NOMO-1 treated with DMSO at 0.1 percent for 48 hours (cell line): ENCODE results near the gene TCIRG1.

Experiments
- DNase-seq: peaks from one replicate; lab custom pipeline; 2025; ENCODE audit not compliant: unreplicated experiment; lab: John Stamatoyannopoulos, UW

The TCIRG1 gene

DNA sequence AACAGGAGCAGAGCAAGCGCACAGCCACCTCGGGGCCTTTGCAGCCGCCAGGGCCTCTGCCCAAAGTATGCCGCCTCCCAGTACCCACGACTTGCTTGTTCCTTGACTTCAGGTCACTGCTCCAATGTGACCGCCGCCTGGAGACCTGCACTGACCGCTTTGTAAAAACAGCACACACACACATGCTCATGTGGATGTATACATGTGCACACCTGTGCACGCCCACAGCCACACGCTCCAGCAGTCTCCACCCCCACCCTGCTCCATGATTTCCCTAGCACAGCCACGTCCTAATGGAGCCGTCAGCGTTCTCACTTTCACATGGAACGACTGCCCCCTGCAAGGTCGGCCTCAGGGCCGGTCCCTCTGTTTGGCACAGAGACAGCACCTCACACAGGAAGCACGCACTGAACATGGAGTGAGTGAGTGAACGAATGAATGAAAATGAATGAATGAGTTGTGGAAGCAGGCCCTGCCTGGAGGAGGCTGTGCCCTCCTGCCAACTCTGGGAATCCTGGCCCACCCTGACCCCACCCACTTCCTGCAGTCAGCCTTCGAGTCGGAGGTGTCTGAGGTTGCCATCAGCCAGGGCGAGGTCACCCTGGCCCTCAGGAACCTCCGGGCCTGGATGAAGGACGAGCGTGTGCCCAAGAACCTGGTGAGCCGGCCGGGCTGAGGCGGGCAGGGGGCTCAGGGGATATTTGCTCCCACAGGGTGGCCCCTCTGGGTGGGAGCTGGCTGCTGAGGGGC, 20.7 kb upstream of the TCIRG1 start:
- no peak for DNase-seq

DNA sequence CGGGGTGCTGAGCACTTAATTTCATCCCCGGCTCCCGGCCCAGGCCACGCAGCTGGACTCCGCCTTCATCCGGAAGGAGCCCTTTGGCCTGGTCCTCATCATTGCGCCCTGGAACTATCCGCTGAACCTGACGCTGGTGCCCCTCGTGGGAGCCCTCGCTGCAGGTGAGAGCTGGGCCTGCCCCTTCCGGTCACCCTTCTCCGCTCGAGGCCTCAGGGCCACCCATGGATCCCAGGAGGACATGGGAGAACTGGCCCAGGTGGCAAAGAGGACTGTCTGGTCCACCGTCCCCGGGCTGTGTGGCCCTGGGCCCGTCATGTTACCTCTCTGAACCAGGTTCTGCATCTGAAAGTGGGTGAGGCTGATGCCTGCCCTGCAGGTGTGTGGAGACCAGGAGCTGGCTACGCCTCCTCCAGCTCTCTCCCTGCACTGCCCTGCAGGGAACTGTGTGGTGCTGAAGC, 20.1 kb upstream of the TCIRG1 start:
- DNase-seq, result no peak

DNA sequence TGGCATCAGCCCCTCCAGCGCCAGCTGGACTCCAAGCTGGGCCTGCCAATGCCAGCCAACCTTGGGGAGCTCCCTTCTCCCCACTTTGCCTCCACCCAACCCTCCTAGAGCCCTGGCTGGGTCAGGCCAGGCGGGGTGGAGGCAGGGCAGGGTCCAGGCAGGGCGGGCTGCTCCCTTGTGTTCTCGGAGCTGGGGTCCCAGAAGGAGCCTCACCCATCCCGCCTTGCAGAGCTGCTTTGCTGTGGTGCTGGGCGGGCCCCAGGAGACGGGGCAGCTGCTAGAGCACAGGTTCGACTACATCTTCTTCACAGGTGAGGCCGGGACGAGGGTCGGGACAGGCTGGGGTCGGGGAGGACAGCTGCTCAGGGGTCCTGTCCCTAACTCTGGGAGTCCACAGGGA, 19.3 kb upstream of the TCIRG1 start:
- no peak for DNase-seq

DNA sequence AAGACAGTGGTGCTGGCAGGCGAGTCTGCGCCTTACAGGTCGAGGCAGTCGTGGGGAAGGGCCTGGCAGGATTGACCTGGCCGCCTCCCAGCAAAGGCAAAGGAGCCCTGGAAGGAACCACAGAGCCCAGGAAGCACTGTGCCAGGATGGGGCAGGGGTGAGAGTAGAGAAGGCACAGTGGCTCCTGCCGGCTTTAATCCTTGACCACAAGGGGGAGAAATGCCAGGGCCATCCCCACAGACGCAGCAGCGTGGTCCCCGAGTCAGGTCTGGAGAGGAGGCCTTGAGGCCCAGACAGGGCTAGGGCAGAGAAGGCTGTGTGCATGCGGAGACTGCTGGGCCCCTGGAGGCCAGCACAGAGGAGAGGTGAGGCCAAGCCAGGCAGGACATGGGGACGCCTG, 18.2 kb upstream of the TCIRG1 start:
- DNase-seq, result no peak

DNA sequence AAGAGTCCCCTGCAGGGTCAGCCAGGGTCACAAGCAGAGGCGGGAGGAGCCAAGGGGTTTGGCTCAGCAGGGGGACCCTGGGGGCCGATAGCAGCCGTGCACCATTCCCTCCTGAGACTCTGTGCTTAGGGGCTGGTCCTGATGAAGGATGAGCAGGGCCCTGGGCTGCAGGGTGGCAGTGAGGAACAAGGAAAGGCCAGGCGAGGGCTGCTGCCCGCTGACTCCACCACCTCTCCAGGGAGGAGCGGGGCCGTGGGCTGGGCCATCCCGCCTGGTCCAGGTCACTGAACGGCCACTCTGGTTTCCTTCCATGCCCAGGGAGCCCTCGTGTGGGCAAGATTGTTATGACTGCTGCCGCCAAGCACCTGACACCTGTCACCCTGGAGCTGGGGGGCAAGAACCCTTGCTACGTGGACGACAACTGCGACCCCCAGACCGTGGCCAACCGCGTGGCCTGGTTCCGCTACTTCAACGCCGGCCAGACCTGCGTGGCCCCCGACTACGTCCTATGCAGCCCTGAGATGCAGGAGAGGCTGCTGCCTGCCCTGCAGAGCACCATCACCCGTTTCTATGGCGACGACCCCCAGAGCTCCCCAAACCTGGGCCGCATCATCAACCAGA, 17.5 kb upstream of the TCIRG1 start:
- DNase-seq, result no peak

DNA sequence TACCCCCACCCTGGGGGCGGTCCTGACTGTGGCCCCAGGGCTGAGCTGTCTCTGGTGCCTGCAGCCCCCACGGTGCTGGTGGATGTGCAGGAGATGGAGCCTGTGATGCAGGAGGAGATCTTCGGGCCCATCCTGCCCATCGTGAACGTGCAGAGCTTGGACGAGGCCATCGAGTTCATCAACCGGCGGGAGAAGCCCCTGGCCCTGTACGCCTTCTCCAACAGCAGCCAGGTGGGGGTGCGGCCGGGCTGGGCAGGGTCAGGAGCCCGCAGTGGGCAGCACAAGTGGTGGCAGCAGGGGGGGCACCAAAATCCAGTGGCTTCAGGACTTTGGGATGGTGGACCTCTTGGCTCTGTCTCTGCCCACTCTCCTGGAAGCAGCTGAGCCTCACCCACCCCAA, 16.3 kb upstream of the TCIRG1 start:
- no peak for DNase-seq

DNA sequence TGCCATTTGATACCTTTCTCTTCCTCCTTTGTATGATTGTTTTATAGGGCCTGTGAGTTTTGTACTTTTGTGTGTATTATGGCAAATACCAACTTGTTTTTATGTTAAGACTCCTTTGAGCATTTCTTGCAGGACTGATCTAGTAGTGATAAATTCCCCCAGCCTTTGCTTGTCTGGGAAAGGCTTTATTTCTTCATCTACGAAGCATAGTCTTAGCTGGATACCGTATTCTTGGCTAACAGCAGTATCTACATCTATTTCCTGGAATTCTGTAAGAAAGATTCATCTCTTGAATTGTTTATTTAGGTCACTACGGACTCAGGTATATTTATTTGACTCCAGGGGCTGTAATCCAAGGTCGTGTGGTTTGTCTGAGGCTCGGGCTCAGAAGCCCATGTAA, 14.3 kb upstream of the TCIRG1 start:
- no peak for DNase-seq

DNA sequence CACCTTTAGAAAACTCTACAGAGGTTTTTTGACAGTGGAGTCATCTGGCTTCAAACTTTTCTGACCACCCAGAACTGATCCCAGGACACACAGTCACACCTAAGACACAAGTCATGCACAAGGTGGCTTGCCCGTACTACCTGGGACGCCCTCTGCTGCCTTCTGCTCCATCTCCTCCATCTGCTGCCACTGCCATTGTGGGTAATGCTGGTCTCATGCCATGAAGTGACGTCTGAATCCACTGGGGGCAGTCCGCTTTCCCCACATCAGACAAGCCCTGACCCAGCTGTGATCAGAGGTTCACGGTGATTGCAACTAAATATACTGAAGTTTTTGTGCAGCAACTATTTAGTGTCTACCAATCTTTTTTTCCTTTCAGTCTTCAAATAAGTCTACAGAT, 13.8 kb upstream of the TCIRG1 start:
- no peak for DNase-seq

DNA sequence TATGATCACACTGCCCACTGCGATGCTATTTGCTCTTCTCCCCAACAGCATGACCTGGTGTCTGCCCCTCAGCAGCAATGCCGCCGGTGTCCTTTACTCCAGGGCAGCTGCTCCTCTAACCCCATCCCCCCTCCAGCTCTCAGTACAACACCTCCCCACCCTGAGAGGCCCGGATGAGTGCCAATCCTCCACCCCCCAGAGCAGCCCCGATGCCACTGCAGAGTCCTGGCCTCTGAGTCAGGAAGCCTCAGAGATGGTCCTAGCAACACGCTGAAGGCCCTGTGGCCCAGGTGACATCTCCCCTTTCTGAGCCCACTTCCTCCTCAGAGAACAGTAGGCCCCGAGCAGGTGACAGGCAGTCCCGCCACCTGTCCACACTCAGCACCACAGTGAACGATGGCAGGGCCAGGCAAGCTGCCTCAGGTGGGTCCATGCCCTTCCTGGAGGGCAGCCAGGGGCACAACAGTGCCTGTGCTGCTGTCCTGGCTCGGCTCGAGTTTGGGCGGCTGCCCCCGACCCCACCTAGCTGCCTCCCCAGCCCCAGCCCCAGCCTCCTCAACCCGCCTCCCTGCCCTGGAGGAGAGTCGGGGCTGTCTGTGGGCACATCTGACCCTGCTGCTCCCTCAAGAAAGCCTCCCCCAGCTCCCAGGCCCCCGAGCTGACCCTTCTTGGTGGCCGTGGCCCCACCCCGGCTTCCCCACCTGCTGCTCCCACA, 12.3 kb upstream of the TCIRG1 start:
- no peak for DNase-seq

DNA sequence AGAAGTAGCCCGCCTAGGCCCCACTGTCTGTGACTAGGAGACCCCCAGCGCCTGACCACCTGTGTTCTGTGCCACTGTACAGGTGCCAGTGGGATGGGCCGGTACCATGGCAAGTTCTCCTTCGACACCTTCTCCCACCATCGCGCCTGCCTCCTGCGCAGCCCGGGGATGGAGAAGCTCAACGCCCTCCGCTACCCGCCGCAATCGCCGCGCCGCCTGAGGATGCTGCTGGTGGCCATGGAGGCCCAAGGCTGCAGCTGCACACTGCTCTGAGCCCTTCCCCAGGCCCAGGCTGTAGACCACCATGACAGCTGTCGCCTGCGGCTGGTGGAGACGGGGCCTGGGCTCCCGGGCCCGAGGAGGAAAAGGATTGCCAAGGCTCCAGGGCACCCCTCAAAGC, 11.2 kb upstream of the TCIRG1 start:
- DNase-seq, result no peak

DNA sequence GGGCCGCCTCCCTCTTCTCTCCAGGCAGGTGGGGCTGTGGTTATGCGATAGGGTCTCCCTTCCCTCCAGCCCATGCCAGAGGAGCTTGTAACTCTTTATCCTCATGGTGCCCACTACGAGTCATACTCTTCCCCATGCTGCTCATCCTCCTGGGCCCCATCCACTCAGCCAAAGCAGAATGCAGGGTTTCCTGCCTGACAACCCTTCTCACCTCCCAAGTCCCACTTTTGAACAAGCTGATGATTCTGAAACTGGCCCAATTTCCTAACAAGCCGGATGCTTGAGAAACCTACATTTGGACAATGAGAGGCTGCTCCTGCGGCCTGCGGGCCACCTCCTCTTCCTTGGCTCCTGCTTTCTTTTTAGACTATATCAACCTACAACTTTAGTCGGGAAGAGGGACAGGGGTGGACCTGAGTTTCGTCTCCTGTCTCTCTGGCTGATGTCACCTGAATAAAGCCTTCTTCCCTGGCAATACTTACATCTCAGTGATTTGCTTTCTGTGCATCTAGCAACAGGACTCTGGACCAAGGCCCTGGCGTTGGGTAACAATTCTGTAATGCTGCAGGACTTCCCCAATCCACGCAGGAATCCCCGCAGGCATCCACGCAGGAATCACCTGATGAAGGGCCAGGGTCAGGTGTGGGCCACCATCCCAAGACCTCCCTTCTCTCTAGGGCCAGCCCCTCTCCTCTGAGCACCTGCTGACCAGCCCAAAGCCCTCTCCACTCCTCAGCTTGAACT, 9.9 kb upstream of the TCIRG1 start:
- DNase-seq, result no peak

DNA sequence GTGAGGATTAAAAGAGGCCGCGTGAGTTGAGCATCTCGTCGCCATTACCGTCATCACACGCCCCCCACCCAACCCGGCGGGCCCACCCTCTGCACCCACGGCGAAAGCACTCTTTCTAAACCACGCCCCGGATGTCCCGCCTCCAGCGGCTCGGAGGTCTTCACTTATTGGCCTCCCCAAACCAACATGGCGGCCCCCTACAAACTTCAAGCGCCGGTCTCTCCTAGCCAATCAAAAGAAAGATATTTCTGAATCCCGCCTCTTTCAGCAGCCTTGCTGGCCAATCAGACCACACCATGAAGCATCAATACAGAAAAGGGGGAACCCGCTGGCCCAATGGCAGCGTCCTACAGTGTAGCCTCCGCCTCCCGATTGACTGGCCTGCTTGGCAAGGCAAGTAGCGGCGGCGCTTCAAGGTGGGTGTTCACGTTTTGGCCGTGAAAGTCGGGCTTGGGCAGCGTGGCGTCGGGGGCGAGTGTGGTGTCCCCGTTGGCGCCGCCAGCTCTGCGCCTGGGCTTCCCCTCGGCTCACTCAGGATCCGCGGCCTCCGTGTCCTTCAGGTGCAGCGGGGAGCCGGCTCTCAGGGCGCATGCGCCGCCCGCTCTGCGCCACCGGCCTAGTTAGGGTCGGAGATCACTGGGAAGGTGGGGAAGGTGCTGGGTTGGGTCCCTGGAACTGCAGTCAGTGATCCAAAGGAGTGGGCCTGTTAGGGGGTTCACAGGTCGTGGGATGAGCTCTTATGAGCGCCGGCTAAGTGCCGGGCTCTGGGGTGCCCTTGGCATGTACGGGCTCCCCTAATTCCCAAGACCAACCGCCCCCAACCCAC, 8.3 kb upstream of the TCIRG1 start, which contains the start of gene NDUFS8:
Gene NDUFS8, plus strand, starts transcription at position 364 of the 826 bp plus-strand sequence. CDS start 1,471 bp downstream, outside the sequence.
- DNase-seq, result peak; percentile 99

DNA sequence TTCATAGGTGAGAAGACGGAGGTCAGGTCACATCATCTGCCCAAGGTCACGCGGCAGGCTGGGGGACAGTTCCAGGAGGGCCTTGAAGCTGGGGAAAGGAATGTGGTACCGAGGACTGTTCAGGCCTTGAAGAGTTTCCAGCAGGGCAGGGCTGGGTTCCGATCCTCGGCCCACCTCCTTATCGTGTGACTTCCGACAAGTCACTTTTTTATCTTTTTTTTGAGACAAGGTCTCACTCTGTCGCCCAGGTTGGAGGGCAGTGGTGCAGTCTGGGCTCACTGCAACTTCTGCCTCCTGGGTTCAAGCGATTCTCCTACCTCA, 7.7 kb upstream of the TCIRG1 start:
- DNase-seq, result no peak

DNA sequence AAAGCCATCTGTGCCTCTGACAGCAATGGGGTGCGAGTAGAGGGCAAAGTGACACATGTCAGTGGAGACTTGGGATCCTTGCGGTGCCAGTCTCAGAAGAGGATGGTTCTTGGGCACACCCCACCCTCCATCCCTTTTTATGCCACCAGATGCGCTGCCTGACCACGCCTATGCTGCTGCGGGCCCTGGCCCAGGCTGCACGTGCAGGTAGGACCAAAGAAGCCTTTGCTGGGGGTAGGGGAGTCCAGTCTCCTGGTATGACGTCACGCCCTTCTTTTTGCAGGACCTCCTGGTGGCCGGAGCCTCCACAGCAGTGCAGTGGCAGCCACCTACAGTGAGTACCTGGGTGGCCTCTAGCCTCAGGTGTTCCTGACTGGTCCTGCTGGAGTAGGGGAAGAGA, 6.8 kb upstream of the TCIRG1 start:
- DNase-seq, result no peak

DNA sequence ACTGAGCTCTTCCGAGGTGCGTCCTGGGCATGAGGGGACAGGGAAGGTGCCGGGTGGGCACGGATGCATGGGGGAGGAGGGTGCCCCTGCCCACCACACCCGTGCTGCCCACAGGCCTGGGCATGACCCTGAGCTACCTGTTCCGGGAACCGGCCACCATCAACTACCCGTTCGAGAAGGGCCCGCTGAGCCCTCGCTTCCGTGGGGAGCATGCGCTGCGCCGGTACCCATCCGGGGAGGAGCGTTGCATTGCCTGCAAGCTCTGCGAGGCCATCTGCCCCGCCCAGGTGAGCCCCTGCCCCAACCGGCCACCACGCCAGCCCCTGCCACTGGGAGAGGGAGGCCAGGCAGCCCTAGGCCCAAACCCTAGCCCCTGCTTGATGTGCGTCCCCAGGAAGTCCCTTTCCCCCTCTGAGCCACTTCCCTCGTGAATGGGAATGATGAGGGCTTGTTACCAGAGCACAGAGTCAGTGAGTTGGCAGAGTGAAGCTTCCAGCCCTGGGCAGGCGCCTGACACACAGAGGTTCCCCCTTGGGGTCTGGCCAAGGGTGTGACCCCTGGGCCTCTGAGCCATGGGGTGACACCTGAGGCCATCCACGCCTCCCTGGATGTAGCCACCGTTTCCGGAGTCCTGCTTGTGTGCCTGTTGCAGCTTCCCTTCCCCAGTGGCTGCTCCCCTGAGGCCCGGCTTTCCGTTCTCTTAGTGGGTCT, 5.7 kb upstream of the TCIRG1 start:
- no peak for DNase-seq

DNA sequence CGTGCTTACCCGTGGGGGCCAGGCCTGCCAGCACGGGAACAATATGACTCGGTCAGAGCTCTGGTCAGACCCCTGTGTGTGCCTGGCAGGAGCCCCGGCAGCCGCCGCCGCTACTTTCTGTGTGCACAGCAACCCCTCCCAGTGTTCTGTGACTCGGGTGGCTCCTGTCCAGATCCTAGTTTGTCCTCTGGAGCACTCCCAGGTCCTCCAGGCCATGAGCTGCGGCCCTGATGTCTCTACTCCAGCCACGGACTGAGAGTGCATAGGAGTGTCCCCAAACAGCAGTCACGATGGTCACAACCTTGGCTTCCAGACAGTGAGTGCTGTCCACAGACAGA, 5.1 kb upstream of the TCIRG1 start:
- DNase-seq, result no peak

DNA sequence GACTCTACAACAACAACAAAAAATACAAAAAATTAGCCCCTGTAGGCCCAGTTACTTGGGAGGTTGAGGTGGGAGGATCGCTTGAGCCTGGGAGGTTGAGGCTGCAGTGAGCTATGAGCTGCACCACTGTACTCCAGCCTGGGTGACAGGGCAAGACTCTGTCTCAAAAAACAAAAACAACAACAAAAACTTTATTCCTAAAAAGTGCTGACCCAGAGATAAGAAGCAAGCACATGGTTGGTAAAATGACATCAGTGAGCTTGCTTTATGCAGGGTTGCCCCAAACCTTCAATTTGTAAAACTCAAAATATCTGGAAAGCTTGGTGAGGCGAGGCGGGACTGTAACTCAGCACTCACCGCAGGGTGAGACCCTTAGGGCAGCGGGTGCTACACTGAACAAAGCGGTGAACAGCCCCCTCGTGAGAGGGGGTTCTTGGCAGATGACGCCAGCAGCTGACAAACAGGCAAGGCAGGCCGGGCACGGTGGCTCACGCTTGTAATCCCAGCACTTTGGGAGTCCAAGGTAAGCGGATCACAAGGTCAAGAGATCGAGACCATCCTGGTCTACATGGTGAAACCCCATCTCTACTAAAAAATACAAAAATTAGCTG, 3.5 kb upstream of the TCIRG1 start:
- DNase-seq, result no peak

DNA sequence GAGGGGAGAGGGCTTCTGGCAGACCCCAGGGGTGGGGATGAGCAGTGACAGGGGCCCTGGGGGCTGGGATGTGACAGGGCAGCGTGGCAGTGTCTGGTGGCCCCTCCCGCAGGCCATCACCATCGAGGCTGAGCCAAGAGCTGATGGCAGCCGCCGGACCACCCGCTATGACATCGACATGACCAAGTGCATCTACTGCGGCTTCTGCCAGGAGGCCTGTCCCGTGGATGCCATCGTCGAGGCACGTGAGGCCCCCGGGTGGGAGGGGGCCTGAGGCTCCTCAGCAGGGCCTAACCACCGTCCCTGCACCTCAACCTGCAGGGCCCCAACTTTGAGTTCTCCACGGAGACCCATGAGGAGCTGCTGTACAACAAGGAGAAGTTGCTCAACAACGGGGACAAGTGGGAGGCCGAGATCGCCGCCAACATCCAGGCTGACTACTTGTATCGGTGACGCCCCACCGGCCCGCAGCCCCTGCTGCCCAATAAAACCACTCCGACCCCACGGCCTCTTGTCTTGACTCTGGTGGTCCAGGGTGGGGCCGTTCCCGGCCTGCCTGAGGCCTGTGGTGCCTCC, 2.6 kb upstream of the TCIRG1 start:
- peak; percentile 7 for DNase-seq

DNA sequence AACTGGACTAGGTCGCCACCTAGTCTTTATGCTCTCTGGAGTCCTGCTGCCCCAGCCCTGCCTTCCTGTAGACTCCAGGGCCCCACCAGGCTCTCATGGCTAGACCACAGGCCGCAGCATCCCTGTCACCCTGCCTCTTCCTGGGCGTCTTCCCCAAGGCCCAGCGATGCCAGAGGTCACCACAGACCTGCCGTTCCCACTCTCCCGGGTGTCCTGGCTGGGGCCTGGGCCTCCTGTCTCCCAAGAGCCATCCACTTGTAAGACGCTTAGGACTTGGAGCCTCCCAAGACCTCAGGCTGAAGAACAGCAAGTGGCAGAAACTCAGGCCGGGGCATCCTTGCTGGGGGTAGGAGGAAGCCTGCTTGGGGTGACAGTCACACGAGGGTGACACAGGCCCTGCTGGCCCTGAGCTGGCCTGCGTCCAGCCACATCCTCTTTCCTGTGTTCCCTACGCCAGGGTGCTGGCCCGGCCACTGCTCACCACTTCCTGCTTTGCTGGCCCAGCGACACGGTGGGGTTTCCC, 2.0 kb upstream of the TCIRG1 start:
- DNase-seq, result peak; percentile 53
